NCI-H510A treated with DMSO at 0.1 percent for 48 hours (cell line): ENCODE measurements around the gene ARHGAP1.
A peak's percentile ranks its signal among the peaks of the same experiment; 100 is the strongest.

ENCODE experiments used
- DNase-seq: peaks from one replicate; lab custom pipeline; 2025; lab: John Stamatoyannopoulos, UW

The ARHGAP1 gene

GRCh38 chr11:46694072-46694471 lies 6.3 kb downstream of the ARHGAP1 start:
- no peak for DNase-seq

- no peak for DNase-seq
Observed at GRCh38 chr11:46693597-46694012, 6.8 kb downstream of the ARHGAP1 start.

GRCh38 chr11:46692450-46692849 lies 8.0 kb downstream of the ARHGAP1 start:
- no peak for DNase-seq

GRCh38 chr11:46690702-46691101 lies 9.7 kb downstream of the ARHGAP1 start:
- DNase-seq: no peak

- DNase-seq: peak; percentile 2
Observed at GRCh38 chr11:46686886-46687795, 13.3 kb downstream of the ARHGAP1 start.

DNA sequence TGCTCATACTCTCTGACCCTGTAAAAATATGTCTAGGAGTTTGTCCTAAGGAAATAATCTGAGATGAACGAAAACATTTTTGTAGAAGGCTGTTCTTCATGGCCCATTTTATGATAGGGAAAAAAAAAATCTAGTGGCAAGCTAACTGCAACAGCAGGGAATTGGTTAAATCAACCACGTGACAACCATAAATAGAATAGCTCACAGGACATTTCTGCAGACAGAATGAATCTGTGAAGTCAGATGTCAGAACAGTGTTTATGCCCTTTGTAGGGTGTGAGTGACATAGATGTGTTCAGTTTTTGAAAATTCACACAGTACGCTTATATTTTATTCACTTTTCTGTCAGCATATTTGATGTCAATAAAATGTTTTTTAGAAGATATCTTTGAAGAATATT lies 16.1 kb downstream of the ARHGAP1 start:
- DNase-seq: no peak

GRCh38 chr11:46682773-46683752 lies 17.4 kb downstream of the ARHGAP1 start:
- no peak for DNase-seq

GRCh38 chr11:46681814-46682213 lies 18.6 kb downstream of the ARHGAP1 start:
- DNase-seq: no peak

GRCh38 chr11:46680815-46681214 lies 19.6 kb downstream of the ARHGAP1 start:
- no peak for DNase-seq

- no peak for DNase-seq
Observed at GRCh38 chr11:46680164-46680760, 20.2 kb downstream of the ARHGAP1 start.

DNA sequence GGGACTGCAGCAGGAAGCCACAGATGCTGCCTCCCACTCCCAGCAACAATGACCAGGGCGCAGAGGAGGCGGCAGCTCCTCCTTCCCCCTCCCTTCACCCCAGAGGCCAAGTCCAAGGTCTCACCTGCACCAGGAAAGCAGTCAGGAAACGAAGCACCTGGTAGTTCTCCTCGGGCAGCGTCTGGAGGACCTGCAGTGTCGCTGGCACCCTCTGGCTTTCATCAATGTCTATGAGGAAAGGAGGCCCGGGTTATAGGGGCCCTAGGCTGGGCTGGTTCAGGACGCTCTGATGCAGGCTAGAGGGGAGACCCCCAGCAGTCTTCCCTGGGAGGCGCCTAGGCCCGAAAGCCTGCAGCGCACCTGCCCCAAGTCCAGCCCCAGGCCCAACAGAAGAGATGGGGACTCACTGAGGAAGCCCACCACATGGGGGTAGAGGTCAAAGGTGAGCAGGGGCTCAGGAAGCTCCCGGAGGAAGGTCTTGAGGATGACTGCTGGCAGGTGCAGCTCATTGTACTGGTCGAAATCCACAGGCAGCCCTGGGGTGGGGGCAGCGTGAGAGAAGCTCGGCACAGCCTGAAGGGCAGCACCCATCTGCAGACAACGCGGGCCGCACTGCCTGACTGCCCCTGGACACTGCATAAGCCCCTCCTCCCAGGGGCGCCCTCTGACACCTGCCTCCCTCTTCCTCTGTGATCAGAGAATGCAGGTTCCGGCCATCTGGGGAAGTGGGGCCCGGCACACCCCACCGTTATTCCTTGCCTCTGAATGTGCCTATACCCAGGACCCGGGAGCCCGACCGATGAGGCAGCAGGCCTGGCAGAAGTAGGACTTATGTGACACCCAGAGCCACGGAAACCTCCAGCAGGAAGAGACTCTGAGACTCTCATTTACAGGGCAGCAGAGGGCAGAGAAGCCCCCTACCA lies 20.9 kb downstream of the ARHGAP1 start:
- no peak for DNase-seq

DNA sequence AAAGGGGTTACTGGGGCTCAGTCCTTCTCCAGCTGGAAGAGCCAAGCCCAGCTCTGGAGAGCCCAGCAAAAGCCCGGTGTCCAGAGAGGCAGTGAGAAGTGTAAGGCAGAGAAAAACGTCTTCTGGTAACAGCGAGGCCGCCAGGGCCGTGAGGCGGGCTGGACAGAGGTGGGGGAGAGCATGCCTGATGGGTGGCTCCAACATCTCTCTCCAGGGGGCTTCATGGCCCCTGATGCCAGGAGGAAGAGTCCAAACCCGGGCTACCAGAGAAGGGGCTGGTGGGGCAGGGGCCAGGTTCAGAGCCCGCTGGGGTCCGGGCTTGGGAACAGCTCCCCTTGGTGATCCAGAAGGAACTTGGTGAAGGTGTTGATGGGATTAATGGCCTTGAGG lies 21.7 kb downstream of the ARHGAP1 start:
- no peak for DNase-seq

GRCh38 chr11:46677991-46678740 lies 22.3 kb downstream of the ARHGAP1 start:
- DNase-seq: no peak

DNA sequence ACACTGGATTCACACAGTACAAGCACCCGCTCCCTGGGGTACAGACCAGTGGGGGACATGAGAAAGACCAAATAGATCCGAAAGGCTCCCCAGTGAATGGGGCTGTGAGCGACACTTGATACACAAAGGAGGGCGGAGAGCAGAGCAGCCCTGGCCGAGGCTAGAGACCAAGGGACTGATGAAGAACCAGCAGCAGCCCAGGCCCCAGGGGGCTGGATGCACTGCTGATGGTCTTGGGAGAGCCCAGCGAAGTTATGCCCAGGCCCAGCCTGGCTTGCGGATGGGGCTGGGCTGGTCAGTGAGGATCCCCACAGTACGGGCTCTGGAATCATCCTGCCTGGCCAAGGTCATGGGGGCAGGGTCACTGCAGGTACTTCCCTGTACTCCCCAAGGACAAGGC lies 23.2 kb downstream of the ARHGAP1 start:
- DNase-seq: no peak

DNA sequence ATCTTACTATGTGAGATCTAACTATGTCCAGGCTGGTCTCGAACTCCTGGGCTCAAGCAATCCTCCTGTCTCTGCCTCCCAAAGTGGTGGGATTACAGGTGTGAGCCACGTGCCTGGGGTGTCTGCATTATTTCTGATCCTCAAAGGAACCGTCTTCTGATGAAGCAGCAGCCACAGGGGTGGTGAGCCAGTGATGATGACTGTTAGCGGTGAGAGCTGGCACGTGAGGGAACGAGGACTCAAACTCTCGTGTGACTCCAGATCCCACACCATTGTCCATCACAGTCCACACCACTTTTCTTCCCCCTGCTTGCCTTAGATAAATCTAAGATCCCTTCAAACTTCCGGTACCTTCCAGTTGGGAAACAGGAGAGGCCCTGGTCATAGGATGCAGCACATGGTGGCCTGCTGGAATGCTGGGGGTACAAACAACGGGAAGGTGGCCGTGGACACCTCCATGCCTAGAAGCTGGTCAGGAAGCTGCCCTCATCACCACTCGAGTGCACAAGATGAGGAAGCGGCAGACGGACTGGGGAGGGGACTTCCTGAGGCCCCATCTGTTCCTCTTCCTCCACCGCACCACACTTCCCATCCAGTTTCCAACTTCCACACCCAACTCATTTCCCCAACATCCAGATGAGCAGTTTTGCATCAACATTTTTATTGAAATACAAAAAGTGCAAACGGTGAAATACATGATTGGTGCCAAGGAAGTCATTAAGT lies 23.8 kb downstream of the ARHGAP1 start:
- no peak for DNase-seq

- DNase-seq: no peak
Observed at GRCh38 chr11:46675949-46676348, 24.5 kb downstream of the ARHGAP1 start.

DNA sequence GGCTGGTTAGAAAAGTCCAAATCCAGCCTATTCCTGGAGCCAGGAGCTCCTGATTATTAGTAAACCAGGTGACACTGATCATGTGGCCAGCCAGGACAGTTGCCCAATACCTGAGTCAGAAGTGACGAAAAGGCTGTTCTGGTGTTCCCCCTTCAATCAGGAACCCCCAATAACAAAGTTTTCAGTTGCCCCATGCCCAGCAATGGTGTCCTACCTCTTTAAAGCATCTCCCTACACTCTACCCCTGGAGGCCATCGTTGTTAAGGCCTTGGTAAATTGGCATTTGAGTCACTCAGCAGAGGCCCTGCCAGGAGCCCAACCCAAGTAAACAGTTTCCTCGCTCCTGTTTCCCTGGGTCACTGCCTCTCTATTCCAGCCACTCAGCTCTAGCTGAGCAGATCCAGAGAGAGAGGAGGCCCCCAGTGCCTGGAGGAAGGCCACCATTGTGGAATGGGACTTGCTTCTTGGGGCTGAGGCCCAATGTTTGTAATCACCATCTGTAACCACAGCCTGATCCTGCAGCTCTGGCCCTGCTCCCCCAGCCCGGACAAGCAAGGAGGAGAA lies 25.0 kb downstream of the ARHGAP1 start:
- DNase-seq: no peak

GRCh38 chr11:46674463-46675287 lies 25.7 kb downstream of the ARHGAP1 start:
- peak; percentile 2 for DNase-seq
